ENCODE measurements around the gene ESPNL.

DNA sequence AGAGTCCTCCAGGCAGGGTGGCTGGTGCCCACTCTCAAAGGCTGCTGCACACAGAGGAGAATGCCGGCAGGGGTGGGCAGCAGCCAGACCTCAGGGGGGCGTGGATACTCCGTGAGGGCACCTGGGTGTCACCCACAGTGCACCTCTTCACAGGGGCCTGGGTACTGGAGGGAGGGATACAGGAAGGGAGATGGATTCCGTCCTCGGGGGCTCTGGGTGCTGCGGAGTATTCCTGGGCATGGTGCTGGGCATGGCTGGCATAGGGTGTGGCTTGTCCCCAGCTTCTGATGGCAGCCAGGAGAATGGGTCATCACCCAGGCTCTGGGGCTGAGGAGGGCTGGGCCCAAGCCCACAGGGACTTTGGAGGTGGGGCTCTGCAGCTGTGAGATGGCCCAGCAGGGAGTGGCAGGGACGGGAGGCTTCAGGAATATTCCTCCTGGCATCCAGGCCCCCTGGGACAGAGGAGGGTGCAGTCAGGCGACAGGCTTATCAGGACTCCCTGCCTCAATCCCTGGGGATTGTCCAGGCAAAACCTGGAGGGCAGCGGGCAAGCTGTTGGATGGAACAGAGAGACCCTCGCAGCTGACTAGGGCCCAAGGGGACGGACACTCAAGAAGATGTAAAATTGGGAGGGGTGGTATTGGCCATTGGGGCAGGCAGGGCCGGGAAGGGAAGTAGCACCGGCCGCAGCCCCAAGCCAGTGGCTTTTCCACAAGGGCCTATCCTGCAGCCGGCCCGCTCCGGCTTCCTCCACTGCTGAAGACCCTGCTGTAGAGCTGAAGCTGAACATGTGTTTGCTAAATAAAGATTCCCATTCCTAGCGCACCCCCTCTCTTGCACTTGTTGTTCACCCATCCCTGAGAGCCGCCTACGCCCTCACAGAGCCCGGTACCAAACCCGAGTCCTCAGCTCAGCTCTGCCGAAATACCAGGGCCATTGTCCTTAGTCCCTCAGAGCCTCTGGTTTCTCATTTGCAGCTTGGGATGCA lies 32.6 kb downstream of the ESPNL start:
- TF ChIP-seq, protein P1, sequence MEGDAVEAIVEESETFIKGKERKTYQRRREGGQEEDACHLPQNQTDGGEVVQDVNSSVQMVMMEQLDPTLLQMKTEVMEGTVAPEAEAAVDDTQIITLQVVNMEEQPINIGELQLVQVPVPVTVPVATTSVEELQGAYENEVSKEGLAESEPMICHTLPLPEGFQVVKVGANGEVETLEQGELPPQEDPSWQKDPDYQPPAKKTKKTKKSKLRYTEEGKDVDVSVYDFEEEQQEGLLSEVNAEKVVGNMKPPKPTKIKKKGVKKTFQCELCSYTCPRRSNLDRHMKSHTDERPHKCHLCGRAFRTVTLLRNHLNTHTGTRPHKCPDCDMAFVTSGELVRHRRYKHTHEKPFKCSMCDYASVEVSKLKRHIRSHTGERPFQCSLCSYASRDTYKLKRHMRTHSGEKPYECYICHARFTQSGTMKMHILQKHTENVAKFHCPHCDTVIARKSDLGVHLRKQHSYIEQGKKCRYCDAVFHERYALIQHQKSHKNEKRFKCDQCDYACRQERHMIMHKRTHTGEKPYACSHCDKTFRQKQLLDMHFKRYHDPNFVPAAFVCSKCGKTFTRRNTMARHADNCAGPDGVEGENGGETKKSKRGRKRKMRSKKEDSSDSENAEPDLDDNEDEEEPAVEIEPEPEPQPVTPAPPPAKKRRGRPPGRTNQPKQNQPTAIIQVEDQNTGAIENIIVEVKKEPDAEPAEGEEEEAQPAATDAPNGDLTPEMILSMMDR (IDR thresholded peaks at IDR 0.05), result no peak
- TF ChIP-seq SIN3A (IDR thresholded peaks at IDR 0.05; ENCODE audit: borderline replicate concordance, insufficient read depth, low read depth, low read length) (no peak), POLR2AphosphoS5 (IDR thresholded peaks at IDR 0.05; ENCODE audit: low read depth, low read length) (no peak), TCF7L2 (IDR thresholded peaks at IDR 0.05; ENCODE audit: low read depth, low read length) (no peak)
- TF ChIP-seq, protein P2, sequence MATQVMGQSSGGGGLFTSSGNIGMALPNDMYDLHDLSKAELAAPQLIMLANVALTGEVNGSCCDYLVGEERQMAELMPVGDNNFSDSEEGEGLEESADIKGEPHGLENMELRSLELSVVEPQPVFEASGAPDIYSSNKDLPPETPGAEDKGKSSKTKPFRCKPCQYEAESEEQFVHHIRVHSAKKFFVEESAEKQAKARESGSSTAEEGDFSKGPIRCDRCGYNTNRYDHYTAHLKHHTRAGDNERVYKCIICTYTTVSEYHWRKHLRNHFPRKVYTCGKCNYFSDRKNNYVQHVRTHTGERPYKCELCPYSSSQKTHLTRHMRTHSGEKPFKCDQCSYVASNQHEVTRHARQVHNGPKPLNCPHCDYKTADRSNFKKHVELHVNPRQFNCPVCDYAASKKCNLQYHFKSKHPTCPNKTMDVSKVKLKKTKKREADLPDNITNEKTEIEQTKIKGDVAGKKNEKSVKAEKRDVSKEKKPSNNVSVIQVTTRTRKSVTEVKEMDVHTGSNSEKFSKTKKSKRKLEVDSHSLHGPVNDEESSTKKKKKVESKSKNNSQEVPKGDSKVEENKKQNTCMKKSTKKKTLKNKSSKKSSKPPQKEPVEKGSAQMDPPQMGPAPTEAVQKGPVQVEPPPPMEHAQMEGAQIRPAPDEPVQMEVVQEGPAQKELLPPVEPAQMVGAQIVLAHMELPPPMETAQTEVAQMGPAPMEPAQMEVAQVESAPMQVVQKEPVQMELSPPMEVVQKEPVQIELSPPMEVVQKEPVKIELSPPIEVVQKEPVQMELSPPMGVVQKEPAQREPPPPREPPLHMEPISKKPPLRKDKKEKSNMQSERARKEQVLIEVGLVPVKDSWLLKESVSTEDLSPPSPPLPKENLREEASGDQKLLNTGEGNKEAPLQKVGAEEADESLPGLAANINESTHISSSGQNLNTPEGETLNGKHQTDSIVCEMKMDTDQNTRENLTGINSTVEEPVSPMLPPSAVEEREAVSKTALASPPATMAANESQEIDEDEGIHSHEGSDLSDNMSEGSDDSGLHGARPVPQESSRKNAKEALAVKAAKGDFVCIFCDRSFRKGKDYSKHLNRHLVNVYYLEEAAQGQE (IDR thresholded peaks at IDR 0.05; ENCODE audit: insufficient read depth in 1 of 2, low read depth in 2 of 2, low read length in 1 of 2), result no peak

Data from Panc1 (cell line).